Panc1 (cell line): ENCODE results near the gene EYS.

Source experiments
- CTCF ChIP-seq: fragments of 450-650 bp; IDR thresholded peaks from 2 replicates; pipeline ENCODE4 v1.5.1; 2017; ENCODE audit warnings: mild to moderate bottlenecking
- POLR2AphosphoS5 ChIP-seq: IDR thresholded peaks from 2 replicates; pipeline ENCODE4 v1.6.1; 2012; ENCODE audit warnings: mild to moderate bottlenecking, low read depth, low read length, moderate library complexity
- REST ChIP-seq, 2 experiments: IDR thresholded peaks; 2 replicates each; pipeline ENCODE4 v1.6.1; 2011 to 2012; ENCODE audit warnings: low read depth in 2 of 2, control low read depth in 1 of 2, low read length in 1 of 2, mild to moderate bottlenecking in 1 of 2, moderate library complexity in 1 of 2; ENCODE audit not compliant: insufficient read depth in 1 of 2

GRCh38 chr6:65450451-65450850, 256.6 kb downstream of the EYS start:
- no peak for TF ChIP-seq POLR2AphosphoS5
- TF ChIP-seq REST (IDR thresholded peaks at IDR 0.05; ENCODE audit: insufficient read depth in 1 of 2, low read depth in 2 of 2, low read length in 1 of 2), result no peak
- TF ChIP-seq CTCF, result no peak
